ENCODE data around the gene PAX9. TPM values are rescaled to one million over a fixed set of nuclear protein-coding genes. Genes with fewer than 3 reads are reported as not detected.
"Not testable (repeated sequence)": the region's sequence is repeated elsewhere in the genome, so short reads cannot be mapped to it uniquely, and the experiment has no call there.

The PAX9 gene
- total RNA-seq, 3 donors from 2014 or later (not counting 1 experiment from before 2014, with no cell fraction given), result not detected

DNA sequence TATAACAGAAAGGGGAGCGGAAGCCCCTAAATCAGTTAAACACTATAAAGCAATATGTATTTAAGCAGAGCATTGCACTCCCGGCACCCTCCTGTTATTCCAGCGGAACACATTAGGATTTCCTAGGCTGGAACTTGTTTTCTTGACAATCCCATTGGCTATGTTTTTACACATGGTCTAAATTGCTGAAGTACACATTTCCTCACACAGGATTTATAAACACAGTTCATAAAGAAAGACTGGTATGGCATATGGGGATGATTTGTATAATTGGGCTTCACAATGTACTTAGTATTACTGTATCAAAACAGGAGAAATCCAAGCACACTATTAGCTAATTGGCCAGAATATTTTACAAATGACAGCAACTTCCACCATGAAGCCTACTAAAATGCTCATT is 23.3 kb downstream of the PAX9 start:
- ATAC-seq (no peak), DNase-seq (no peak)
- Mint-ChIP-seq H3K4me1 (no peaks in the 10 kb centered on the region), H3K27ac (no peak overlapping the region), H3K36me3 (no peaks in the 10 kb centered on the region), H3K27me3 (ENCODE audit: low read depth in 2 of 2) (no peaks in the 10 kb centered on the region), H3K9me3 (peaks cover 5 to 11% of the 10 kb centered on the region in 2 donors), H3K4me3 (no peak overlapping the region)
- H3K27me3 ChIP-seq (ENCODE audit: control insufficient read depth, insufficient read depth, low read length), result no peaks in the 10 kb centered on the region
- 76% methylated on average over 2 of the region's 3 CpGs for WGBS (ENCODE audit: insufficient coverage)
- TF ChIP-seq, protein P1, sequence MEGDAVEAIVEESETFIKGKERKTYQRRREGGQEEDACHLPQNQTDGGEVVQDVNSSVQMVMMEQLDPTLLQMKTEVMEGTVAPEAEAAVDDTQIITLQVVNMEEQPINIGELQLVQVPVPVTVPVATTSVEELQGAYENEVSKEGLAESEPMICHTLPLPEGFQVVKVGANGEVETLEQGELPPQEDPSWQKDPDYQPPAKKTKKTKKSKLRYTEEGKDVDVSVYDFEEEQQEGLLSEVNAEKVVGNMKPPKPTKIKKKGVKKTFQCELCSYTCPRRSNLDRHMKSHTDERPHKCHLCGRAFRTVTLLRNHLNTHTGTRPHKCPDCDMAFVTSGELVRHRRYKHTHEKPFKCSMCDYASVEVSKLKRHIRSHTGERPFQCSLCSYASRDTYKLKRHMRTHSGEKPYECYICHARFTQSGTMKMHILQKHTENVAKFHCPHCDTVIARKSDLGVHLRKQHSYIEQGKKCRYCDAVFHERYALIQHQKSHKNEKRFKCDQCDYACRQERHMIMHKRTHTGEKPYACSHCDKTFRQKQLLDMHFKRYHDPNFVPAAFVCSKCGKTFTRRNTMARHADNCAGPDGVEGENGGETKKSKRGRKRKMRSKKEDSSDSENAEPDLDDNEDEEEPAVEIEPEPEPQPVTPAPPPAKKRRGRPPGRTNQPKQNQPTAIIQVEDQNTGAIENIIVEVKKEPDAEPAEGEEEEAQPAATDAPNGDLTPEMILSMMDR (IDR thresholded peaks at IDR 0.05), result no peak
- intact Hi-C loops (cut with micrococcal nuclease), result no loop called here
- no peaks in the 10 kb centered on the region for H3K4me1 ChIP-seq (ENCODE audit: control insufficient read depth, insufficient read depth, low read length)
- no peaks in the 10 kb centered on the region for H3K9me3 ChIP-seq (ENCODE audit: control insufficient read depth, insufficient read depth, low read length)
- no peaks in the 10 kb centered on the region for H3K36me3 ChIP-seq (ENCODE audit: control insufficient read depth, insufficient read depth, low read length)
- H3K4me3 ChIP-seq (ENCODE audit: low read length), result no peak overlapping the region
- H3K27ac ChIP-seq (ENCODE audit: low read length), result no peak overlapping the region

DNA sequence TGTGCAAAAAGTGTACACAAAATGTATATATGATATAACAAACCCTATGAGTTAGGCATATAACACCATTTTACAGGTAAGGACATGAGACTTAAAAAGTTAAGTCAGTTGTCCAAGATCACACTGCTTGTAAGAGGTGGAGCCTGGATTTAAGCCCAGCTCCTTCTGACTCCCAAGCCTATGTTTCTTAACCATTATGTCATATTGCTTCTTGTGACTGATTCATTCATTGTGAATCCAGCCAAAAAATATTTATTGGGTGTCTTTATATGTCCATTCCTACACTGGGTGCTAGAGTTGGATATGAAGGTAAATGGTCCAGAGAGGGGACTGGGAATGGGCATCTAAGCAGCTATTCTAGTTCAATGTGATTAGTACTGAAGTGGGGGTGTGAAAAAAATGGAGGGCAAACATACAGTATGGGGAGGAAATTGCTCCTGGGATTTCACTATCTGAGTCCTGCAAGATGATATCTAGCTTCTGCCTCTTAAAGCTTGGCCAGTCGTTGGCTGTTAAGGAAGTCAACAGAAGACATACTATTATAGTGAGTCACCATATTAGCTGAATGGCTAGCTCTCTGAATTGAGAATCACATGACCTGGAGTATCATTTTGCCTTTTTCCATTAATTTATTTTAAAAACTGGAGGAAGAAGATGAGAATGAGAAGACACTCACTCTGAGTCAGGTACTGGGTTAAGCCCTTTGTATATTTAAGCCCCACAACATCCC is 28.8 kb downstream of the PAX9 start:
- Mint-ChIP-seq H3K27ac (no peak overlapping the region), H3K4me1 (no peaks in the 10 kb centered on the region), H3K4me3 (no peak overlapping the region), H3K27me3 (ENCODE audit: low read depth in 2 of 2) (no peaks in the 10 kb centered on the region), H3K9me3 (peaks cover 5 to 8% of the 10 kb centered on the region in 2 donors), H3K36me3 (no peaks in the 10 kb centered on the region)
- Histone ChIP-seq H3K9me3 (ENCODE audit: control insufficient read depth, insufficient read depth, low read length) (no peaks in the 10 kb centered on the region), H3K4me3 (ENCODE audit: low read length) (no peak overlapping the region), H3K27me3 (ENCODE audit: control insufficient read depth, insufficient read depth, low read length) (no peaks in the 10 kb centered on the region), H3K36me3 (ENCODE audit: control insufficient read depth, insufficient read depth, low read length) (no peaks in the 10 kb centered on the region), H3K27ac (ENCODE audit: low read length) (no peak overlapping the region), H3K4me1 (ENCODE audit: control insufficient read depth, insufficient read depth, low read length) (no peaks in the 10 kb centered on the region)
- DNase-seq (no peak), ATAC-seq (no peak)
- TF ChIP-seq, protein P1 (IDR thresholded peaks at IDR 0.05), result no peak
- WGBS (ENCODE audit: insufficient coverage), result 75% methylated on average over 1 of the region's 1 CpG
- intact Hi-C loops (cut with micrococcal nuclease), result no loop called here

DNA sequence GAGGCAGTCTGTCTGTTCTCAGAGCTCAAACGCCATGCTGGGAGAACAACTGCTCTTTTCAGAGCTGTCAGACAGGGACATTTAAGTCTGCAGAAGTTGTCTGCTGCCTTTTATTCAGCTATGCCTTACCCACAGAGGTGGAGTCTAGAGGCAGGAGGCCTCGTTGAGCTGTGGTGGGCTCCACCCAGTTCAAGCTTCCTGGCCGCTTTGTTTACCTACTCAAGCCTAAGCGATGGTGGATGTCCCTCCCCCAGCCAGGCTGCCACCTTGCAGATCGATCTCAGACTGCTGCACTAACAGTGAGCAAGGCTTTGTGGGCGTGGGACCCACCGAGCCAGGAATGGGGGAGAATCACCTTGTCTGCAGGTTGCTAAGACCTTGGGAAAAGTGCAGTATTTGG is 37.8 kb downstream of the PAX9 start:
- H3K9me3 ChIP-seq (ENCODE audit: control insufficient read depth, insufficient read depth, low read length); H3K4me3 ChIP-seq (ENCODE audit: low read length); H3K27me3 ChIP-seq (ENCODE audit: control insufficient read depth, insufficient read depth, low read length); H3K27ac ChIP-seq (ENCODE audit: low read length); H3K36me3 ChIP-seq (ENCODE audit: control insufficient read depth, insufficient read depth, low read length); DNase-seq; H3K4me1 Mint-ChIP-seq; intact Hi-C loops (cut with micrococcal nuclease); H3K4me1 ChIP-seq (ENCODE audit: control insufficient read depth, insufficient read depth, low read length); H3K27ac Mint-ChIP-seq; H3K27me3 Mint-ChIP-seq (ENCODE audit: low read depth in 2 of 2); ATAC-seq; H3K4me3 Mint-ChIP-seq; H3K36me3 Mint-ChIP-seq; H3K9me3 Mint-ChIP-seq: not testable (repeated sequence)
- 72% methylated on average over 7 of the region's 7 CpGs for WGBS (ENCODE audit: insufficient coverage)

DNA sequence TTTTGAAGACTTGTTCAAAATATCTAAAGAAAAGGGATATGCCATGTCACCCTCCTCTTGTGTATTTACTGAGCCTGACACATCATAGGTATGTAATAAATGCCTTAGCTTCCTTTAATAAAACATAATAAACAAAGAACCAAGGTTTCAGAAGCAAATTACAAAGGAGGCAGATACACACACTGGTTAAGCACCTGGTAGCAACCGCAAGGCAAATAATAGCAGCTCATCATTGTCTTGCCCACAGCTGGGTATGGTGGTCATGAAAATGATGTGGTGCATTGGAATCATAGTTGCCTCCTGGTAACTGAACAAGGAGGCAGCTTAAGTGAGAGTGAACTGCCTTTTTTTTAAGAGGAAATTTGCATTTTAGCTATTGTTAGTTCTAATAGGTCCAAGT is 39.0 kb downstream of the PAX9 start:
- TF ChIP-seq, protein P1 (IDR thresholded peaks at IDR 0.05), result no peak
- ATAC-seq (no peak), DNase-seq (no peak)
- Histone ChIP-seq H3K27me3 (ENCODE audit: control insufficient read depth, insufficient read depth, low read length) (no peaks in the 10 kb centered on the region), H3K4me1 (ENCODE audit: control insufficient read depth, insufficient read depth, low read length) (no peaks in the 10 kb centered on the region), H3K9me3 (ENCODE audit: control insufficient read depth, insufficient read depth, low read length) (peaks cover 5% of the 10 kb centered on the region), H3K27ac (ENCODE audit: low read length) (no peak overlapping the region), H3K4me3 (ENCODE audit: low read length) (no peak overlapping the region), H3K36me3 (ENCODE audit: control insufficient read depth, insufficient read depth, low read length) (no peaks in the 10 kb centered on the region)
- peaks cover 2 to 8% of the 10 kb centered on the region in 2 donors for H3K9me3 Mint-ChIP-seq
- H3K4me3 Mint-ChIP-seq, result no peak overlapping the region
- no peaks in the 10 kb centered on the region for H3K36me3 Mint-ChIP-seq
- intact Hi-C loops (cut with micrococcal nuclease), result no loop called here
- no peaks in the 10 kb centered on the region for H3K27me3 Mint-ChIP-seq (ENCODE audit: low read depth in 2 of 2)
- 92% methylated on average over 1 of the region's 1 CpG for WGBS (ENCODE audit: insufficient coverage)
- H3K27ac Mint-ChIP-seq, result no peak overlapping the region
- H3K4me1 Mint-ChIP-seq, result no peaks in the 10 kb centered on the region
